H1 (cell line): ENCODE measurements around the gene KCNAB2. TPM values are rescaled to one million over a fixed set of nuclear protein-coding genes. Genes with fewer than 3 reads are reported as not detected.

Source experiments
- CTCF ChIA-PET: fragments of 300-600 bp; sonication (Branson Sonifier 250); formaldehyde crosslinking; loops from one replicate; lab custom pipeline; 2021; ENCODE audit not compliant: partially characterized antibody; lab: Charles Lee
- POLR2A ChIA-PET: fragments of 300-600 bp; sonication (Branson Sonifier 250); formaldehyde crosslinking; loops from one replicate; lab custom pipeline; 2021; ENCODE audit warnings: inconsistent platforms; ENCODE audit not compliant: partially characterized antibody; lab: Charles Lee
- DNase-seq, 2 experiments: peaks; one replicate each; pipeline versions ENCODE4 v3.0.0 to v3.0.0-alpha.2; 2010 to 2022; ENCODE audit warnings: low spot score in 2 of 2, low read depth in 1 of 2, mixed read lengths in 1 of 2
- FAIRE-seq: peaks from 2 replicates; lab custom pipeline; 2011; peaks lifted over from hg19 to GRCh38; lab: Jason Lieb, UNC
- H2AFZ ChIP-seq: 2 replicates; pipeline ENCODE4 v1.8.1; 2012; ENCODE audit warnings: low read length, inconsistent platforms
- H2AK5ac ChIP-seq: 2 replicates; pipeline ENCODE4 v1.6.1; 2013; ENCODE audit warnings: low read depth, low read length
- H2BK120ac ChIP-seq: replicated peaks from 2 replicates; pipeline ENCODE3; 2013; ENCODE audit warnings: low read depth, low read length, inconsistent platforms
- H2BK12ac ChIP-seq: 2 replicates; pipeline ENCODE4 v1.6.1; 2013; ENCODE audit warnings: low read depth, low read length
- H2BK15ac ChIP-seq: 2 replicates; pipeline ENCODE4 v1.6.1; 2013; ENCODE audit warnings: low read length
- H2BK20ac ChIP-seq: 2 replicates; pipeline ENCODE4 v1.6.1; 2013; ENCODE audit warnings: low read length
- H2BK5ac ChIP-seq: 2 replicates; pipeline ENCODE4 v1.6.1; 2013; ENCODE audit warnings: low read depth, low read length
- H3K14ac ChIP-seq: 2 replicates; pipeline ENCODE4 v1.6.1; 2013; ENCODE audit warnings: inconsistent platforms; ENCODE audit not compliant: insufficient read length
- H3K18ac ChIP-seq: 2 replicates; pipeline ENCODE4 v1.6.1; 2013; ENCODE audit warnings: low read length; ENCODE audit errors: extremely low read depth
- H3K23ac ChIP-seq: 2 replicates; pipeline ENCODE4 v1.6.1; 2013; ENCODE audit warnings: inconsistent platforms; ENCODE audit not compliant: insufficient read length
- H3K23me2 ChIP-seq: 2 replicates; pipeline ENCODE4 v1.6.1; 2013; ENCODE audit warnings: low read depth, low read length
- H3K27ac ChIP-seq: 2 replicates; pipeline ENCODE4 v1.6.1; 2011; ENCODE audit warnings: low read depth, low read length, inconsistent platforms
- H3K27me3 ChIP-seq, 4 experiments: replicated peaks in 1 of 4; 1 replicate in 1 of 4; 2 replicates in 3 of 4; pipeline versions ENCODE4 v1.6.1 to v1.8.1; 2011 to 2013; ENCODE audit warnings: low read length in 3 of 4, mild to moderate bottlenecking in 3 of 4, inconsistent platforms in 2 of 4, mixed read lengths in 2 of 4, moderate library complexity in 1 of 4; ENCODE audit not compliant: control insufficient read depth in 3 of 4, insufficient read depth in 3 of 4; ENCODE audit errors: extremely low read depth in 1 of 4
- H3K36me3 ChIP-seq, 4 experiments: 2 replicates each; pipeline versions ENCODE4 v1.6.1 to v1.8.1; 2011 to 2013; ENCODE audit warnings: mild to moderate bottlenecking in 4 of 4, low read length in 3 of 4, moderate library complexity in 2 of 4, control low read depth in 1 of 4, inconsistent platforms in 1 of 4; ENCODE audit not compliant: insufficient read depth in 4 of 4, control insufficient read depth in 2 of 4
- H3K4ac ChIP-seq: replicated peaks from 2 replicates; pipeline ENCODE3; 2013; ENCODE audit warnings: low read length, low read depth, mixed read lengths, inconsistent platforms; ENCODE audit not compliant: insufficient read length
- H3K4me1 ChIP-seq, 4 experiments: replicated peaks in 1 of 4; 1 replicate in 1 of 4; 2 replicates in 3 of 4; pipeline versions ENCODE4 v1.6.1 to v1.8.1; 2011 to 2013; ENCODE audit warnings: low read length in 3 of 4, inconsistent platforms in 2 of 4, mixed read lengths in 1 of 4; ENCODE audit not compliant: insufficient read depth in 4 of 4, control insufficient read depth in 3 of 4
- H3K4me2 ChIP-seq, 2 experiments: 2 replicates each; pipeline versions ENCODE4 v1.6.1 to v1.8.1; 2011 to 2013; ENCODE audit warnings: low read depth in 2 of 2, low read length in 2 of 2, control low read depth in 1 of 2, inconsistent platforms in 1 of 2, mild to moderate bottlenecking in 1 of 2; ENCODE audit not compliant: insufficient read depth in 1 of 2
- H3K4me3 ChIP-seq, 4 experiments: fragments of 200-600, 300-600 bp in 1 of 4; sonication (generic), shearing (Covaris generic), sonication (Bioruptor Twin) in 1 of 4; 2 replicates each; pipeline versions ENCODE4 v1.5.1 to v1.8.1; 2011 to 2016; ENCODE audit warnings: low read length in 4 of 4, low read depth in 3 of 4, control low read depth in 2 of 4, inconsistent platforms in 2 of 4, mild to moderate bottlenecking in 2 of 4, mixed read lengths in 1 of 4, moderate library complexity in 1 of 4; ENCODE audit not compliant: insufficient read depth in 2 of 4; ENCODE audit errors: extremely low read depth in 1 of 4
- H3K56ac ChIP-seq: replicated peaks from 2 replicates; pipeline ENCODE3; 2013; ENCODE audit warnings: low read depth, mild to moderate bottlenecking, mixed read lengths, low read length, inconsistent platforms; ENCODE audit not compliant: insufficient read length
- H3K79me1 ChIP-seq: 2 replicates; pipeline ENCODE4 v1.6.1; 2013; ENCODE audit warnings: low read depth, low read length, control low read depth
- H3K79me2 ChIP-seq, 2 experiments: 2 replicates each; pipeline versions ENCODE4 v1.6.1 to v1.8.1; 2012 to 2013; ENCODE audit warnings: low read length in 2 of 2, mild to moderate bottlenecking in 2 of 2, inconsistent platforms in 1 of 2; ENCODE audit not compliant: insufficient read depth in 2 of 2, control insufficient read depth in 1 of 2
- H3K9ac ChIP-seq, 4 experiments: replicated peaks in 1 of 4; 1 replicate in 1 of 4; 2 replicates in 3 of 4; pipeline versions ENCODE4 v1.6.1 to v1.8.1; 2011 to 2013; ENCODE audit warnings: low read depth in 3 of 4, low read length in 3 of 4, control low read depth in 2 of 4, mild to moderate bottlenecking in 2 of 4, moderate library complexity in 2 of 4, inconsistent platforms in 1 of 4; ENCODE audit errors: extremely low read depth in 1 of 4
- H3K9me3 ChIP-seq, 2 experiments: 2 replicates each; pipeline versions ENCODE4 v1.6.1 to v1.8.1; 2012 to 2013; ENCODE audit warnings: mild to moderate bottlenecking in 2 of 2, moderate library complexity in 2 of 2, control low read depth in 1 of 2, inconsistent platforms in 1 of 2, low read depth in 1 of 2, low read length in 1 of 2, mixed read lengths in 1 of 2; ENCODE audit not compliant: insufficient read depth in 2 of 2
- H4K20me1 ChIP-seq, 2 experiments: replicated peaks in 1 of 2; 2 replicates each; pipeline versions ENCODE3 to v1.8.1; 2011 to 2013; ENCODE audit warnings: inconsistent platforms in 2 of 2, low read length in 2 of 2, mild to moderate bottlenecking in 1 of 2; ENCODE audit not compliant: insufficient read depth in 2 of 2, control insufficient read depth in 1 of 2
- H4K5ac ChIP-seq: 2 replicates; pipeline ENCODE4 v1.6.1; 2013; ENCODE audit warnings: low read length, low read depth, mixed read lengths, inconsistent platforms; ENCODE audit not compliant: insufficient read length
- H4K8ac ChIP-seq: 2 replicates; pipeline ENCODE4 v1.8.0; 2013; ENCODE audit warnings: mild to moderate bottlenecking, moderate library complexity, low read length, inconsistent platforms; ENCODE audit not compliant: insufficient read depth; ENCODE audit errors: extremely low read depth
- H4K91ac ChIP-seq: replicated peaks from 2 replicates; pipeline ENCODE3; 2013; ENCODE audit warnings: low read length, mixed read lengths, inconsistent platforms; ENCODE audit not compliant: insufficient read length
- CBX8 ChIP-seq: fragments of 300-800, 300-1000 bp; sonication (generic); IDR thresholded peaks from 2 replicates; pipeline ENCODE4 v1.7.1; 2016; ENCODE audit warnings: low read depth, low read length, borderline replicate concordance
- CHD2 ChIP-seq: IDR thresholded peaks from 2 replicates; pipeline ENCODE4 v1.6.1; 2012; ENCODE audit warnings: low read length, improper control_type of control experiment
- CTBP2 ChIP-seq: IDR thresholded peaks from 2 replicates; pipeline ENCODE4 v1.7.0; 2011; ENCODE audit warnings: borderline replicate concordance, mild to moderate bottlenecking, moderate library complexity, mixed read lengths, low read length; ENCODE audit not compliant: insufficient read depth, insufficient read length
- EGR1 ChIP-seq: IDR thresholded peaks from 2 replicates; pipeline ENCODE4 v1.6.1; 2011; ENCODE audit warnings: low read depth, low read length, borderline replicate concordance
- GABPA ChIP-seq: IDR thresholded peaks from 2 replicates; pipeline ENCODE4 v1.6.1; 2011; ENCODE audit warnings: mild to moderate bottlenecking, low read length, moderate library complexity, borderline replicate concordance; ENCODE audit not compliant: insufficient read depth
- KDM1A ChIP-seq: fragments of 200-600, 300-600 bp; sonication (generic); IDR thresholded peaks from 2 replicates; pipeline ENCODE4 v1.7.1; 2016; ENCODE audit warnings: mild to moderate bottlenecking, low read length, borderline replicate concordance
- MAFK ChIP-seq: IDR thresholded peaks from 2 replicates; pipeline ENCODE4 v1.6.1; 2012; ENCODE audit warnings: low read depth, mild to moderate bottlenecking, improper control_type of control experiment, low read length
- NRF1 ChIP-seq: IDR thresholded peaks from 2 replicates; pipeline ENCODE4 v1.6.1; 2011; ENCODE audit warnings: mild to moderate bottlenecking, low read depth, low read length, improper control_type of control experiment
- POLR2AphosphoS5 ChIP-seq: IDR thresholded peaks from 2 replicates; pipeline ENCODE4 v1.6.1; 2011; ENCODE audit warnings: low read depth, low read length
- RFX5 ChIP-seq: IDR thresholded peaks from 2 replicates; pipeline ENCODE4 v1.6.1; 2011; ENCODE audit warnings: low read depth, low read length, improper control_type of control experiment, borderline replicate concordance
- TAF1 ChIP-seq: IDR thresholded peaks from 2 replicates; pipeline ENCODE4 v1.6.1; 2011; ENCODE audit warnings: mild to moderate bottlenecking, low read depth, low read length
- TCF12 ChIP-seq: IDR thresholded peaks from 2 replicates; pipeline ENCODE4 v1.6.1; 2011; ENCODE audit warnings: low read depth, mild to moderate bottlenecking, low read length
- TEAD4 ChIP-seq: IDR thresholded peaks from 2 replicates; pipeline ENCODE4 v1.6.1; 2012; ENCODE audit warnings: low read depth, low read length, inconsistent platforms, mixed read lengths
- USF2 ChIP-seq: IDR thresholded peaks from 2 replicates; pipeline ENCODE4 v1.6.1; 2011; ENCODE audit warnings: low read length, improper control_type of control experiment
- WGBS, 2 experiments: shearing (Covaris generic) in 1 of 2; methylation state at CpG; one replicate each; pipeline versions ENCODE4 v1.1.6 to v1.1.7; 2013 to 2015; ENCODE audit warnings: low lambda C conversion rate in 2 of 2, mixed read lengths in 2 of 2, inconsistent platforms in 1 of 2, low coverage in 1 of 2, missing lambda C conversion rate in 1 of 2; ENCODE audit not compliant: insufficient replicate concordance in 2 of 2, insufficient coverage in 1 of 2, insufficient read length in 1 of 2; ENCODE audit errors: extremely low coverage in 1 of 2, missing lambda C conversion rate in 1 of 2; 5-methylcytosine and 5-hydroxymethylcytosine counted together
- polyA plus RNA-seq, 7 experiments: library from polyadenylated mRNA; depleted of rRNA in 3 of 7; stranded (reverse) in 5 of 7; unstranded in 2 of 7; fragments of >200 nt in 5 of 7; fragments of 200-250 nt in 2 of 7; gene quantifications; 1 replicate in 5 of 7; 2 replicates in 1 of 7; 4 replicates in 1 of 7; pipeline versions ENCODE4 v1.2.1 to v1.2.3, GENCODE V29; 2011 to 2013; ENCODE audit warnings: missing spikeins in 2 of 7, mixed read lengths in 2 of 7
- total RNA-seq: library from RNA; stranded (reverse); fragmentation: NEBNext Ultra II Directional; extraction: Animal tissue kit (Norgen Biotek cat#: 25700); gene quantifications from 2 replicates; pipeline ENCODE4 v1.2.1, GENCODE V29; 2021

Gene KCNAB2
- total and polyA plus RNA-seq, 2 of the 8 experiments (the other 6 are each of a cell fraction or from before 2014, with no cell fraction given) = 4.5 to 7.0 TPM

- Histone ChIP-seq H3K14ac (no peak overlapping the region), H3K4me2 (no peak overlapping the region), H3K27me3 (0 out of 7 replicates have a peak, but pooled peaks cover 0 to 2% (median 0%) of the 10 kb centered on the region in 4 experiments), H3K23ac (no peak overlapping the region), H3K4ac (no peak overlapping the region), H4K5ac (no peak overlapping the region), H4K20me1 (no peaks in the 10 kb centered on the region), H3K9ac (no peak overlapping the region), H2BK15ac (no peak overlapping the region), H2BK5ac (peak overlapping the region; percentile 35; the same call in 1 of the 2 replicates), H3K4me3 (no peak overlapping the region), H3K9me3 (no peaks in the 10 kb centered on the region), H3K79me2 (no peaks in the 10 kb centered on the region), H2BK12ac (no peak overlapping the region; the same call in 1 of the 2 replicates), H2BK120ac (no peak overlapping the region), H3K23me2 (no peaks in the 10 kb centered on the region), H4K8ac (no peak overlapping the region), H2BK20ac (no peak overlapping the region), H2AFZ (no peak overlapping the region), H3K36me3 (no peaks in the 10 kb centered on the region), H3K27ac (no peak overlapping the region), H3K18ac (no peak overlapping the region), H3K56ac (no peak overlapping the region), H3K4me1 (peaks cover 0 to 5% (median 2%) of the 10 kb centered on the region in 4 experiments; a peak in 3 of 7 replicates), H4K91ac (no peak overlapping the region), H2AK5ac (no peak overlapping the region), H3K79me1 (no peaks in the 10 kb centered on the region)
- WGBS, 2 experiments = 90% methylated on average over 17 of the region's 18 CpGs; no CpG with 5 or more reads in 1 of the 2 experiments
- POLR2A ChIA-PET = no interaction called here
- CTCF ChIA-PET = interaction anchor here (0.6 to 5.9 kb wide), 19 partner anchors 11 to 265 kb away, joined by 3 to 38 read pairs (median 5); no protein-coding TSS in a partner anchor
- DNase-seq = no peak
- FAIRE-seq = no peak
- TF ChIP-seq KDM1A (no peak), MAFK (no peak), NRF1 (no peak), RFX5 (no peak), POLR2AphosphoS5 (no peak), GABPA (no peak), TAF1 (no peak), TCF12 (no peak), EGR1 (no peak), CBX8 (no peak), TEAD4 (no peak), USF2 (no peak), CTBP2 (no peak), CHD2 (no peak)
Observed at GRCh38 chr1:6083385-6083784, 37.7 kb downstream of the KCNAB2 start.
